Fibroblast of skin of left quadriceps (primary cell): ENCODE measurements around the gene UBXN6.

ENCODE experiments used
- DNase-seq, 2 experiments: peaks; one replicate each; pipeline ENCODE4 v3.0.0-alpha.2; 2013; ENCODE audit warnings: low read depth in 2 of 2

The UBXN6 gene

GRCh38 chr19:4493104-4493928 lies 35.7 kb upstream of the UBXN6 start:
- DNase-seq, result no peak

DNA sequence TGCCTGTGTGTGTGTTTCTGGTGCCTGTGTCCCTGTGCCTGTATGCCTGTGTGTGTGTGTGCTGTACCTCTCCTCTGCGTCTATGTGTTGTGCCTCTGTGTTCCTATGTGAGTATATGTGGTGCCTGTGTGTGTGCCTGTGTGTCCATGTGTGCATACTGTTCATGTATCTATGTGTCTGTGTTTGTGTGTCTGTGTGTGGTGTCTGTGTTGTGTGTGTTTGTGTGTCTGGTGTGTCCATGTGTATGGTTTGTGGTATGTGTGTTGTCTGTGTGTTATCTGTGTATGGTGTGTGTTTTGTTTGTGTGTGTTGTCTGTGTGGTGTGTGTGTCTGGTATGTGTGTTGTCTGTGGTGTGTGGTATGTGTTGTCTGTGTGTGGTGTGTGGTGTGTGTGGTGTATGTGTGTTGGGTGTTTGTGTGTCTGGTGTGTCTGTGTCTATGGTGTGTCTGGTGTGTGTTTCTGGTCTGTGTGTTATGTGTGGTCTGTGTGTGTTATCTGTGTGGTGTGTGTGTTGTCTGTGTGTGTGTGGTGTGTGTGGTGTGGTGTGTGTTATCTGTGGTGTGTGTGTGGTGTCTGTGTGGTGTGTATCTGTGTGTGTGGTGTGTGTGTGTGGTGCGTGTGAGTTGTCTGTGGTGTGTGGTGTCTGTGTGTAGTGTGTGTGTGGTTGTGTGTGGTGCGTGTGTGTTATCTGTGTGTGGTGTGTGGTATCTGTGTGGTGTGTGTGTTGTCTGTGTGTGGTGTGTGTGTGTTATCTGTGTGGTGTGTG lies 34.9 kb upstream of the UBXN6 start:
- DNase-seq, result no peak

GRCh38 chr19:4491446-4491845 lies 33.9 kb upstream of the UBXN6 start:
- no peak for DNase-seq

DNA sequence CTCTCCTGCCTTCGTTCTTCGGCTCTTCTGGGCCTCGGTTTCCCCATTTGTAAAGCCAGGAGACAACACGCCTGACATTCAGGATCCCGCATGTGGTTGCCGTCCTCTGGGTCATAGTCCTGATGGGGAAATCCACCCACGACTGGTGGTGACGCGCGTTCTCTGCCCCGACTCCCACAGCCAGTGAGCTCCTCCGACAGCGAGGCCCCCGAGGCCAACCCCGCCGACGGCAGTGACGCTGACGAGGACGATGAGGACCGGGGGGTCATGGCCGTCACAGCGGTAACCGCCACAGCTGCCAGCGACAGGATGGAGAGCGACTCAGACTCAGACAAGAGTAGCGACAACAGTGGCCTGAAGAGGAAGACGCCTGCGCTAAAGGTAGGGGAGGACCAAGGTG lies 30.9 kb upstream of the UBXN6 start:
- DNase-seq, result no peak

DNA sequence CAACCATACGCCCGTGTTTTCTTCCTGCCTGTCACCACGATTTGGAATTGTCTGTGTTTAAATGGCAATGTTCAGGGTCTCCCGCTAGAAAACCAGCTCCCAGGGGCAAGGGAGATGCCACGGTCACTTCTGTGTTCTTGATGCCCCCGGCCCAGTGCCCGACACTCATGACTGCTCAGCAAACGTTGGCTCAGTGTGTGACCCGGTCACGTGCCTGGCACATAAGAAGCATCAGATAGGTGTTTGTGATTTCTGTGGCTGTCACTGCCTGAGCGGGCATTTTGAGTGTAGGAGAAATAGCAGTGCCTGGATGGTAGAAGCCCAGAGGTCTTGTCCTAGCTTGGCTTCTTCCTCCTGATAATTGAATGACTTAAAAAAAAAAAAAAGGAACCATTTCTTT lies 30.0 kb upstream of the UBXN6 start:
- no peak for DNase-seq

GRCh38 chr19:4483385-4483784 lies 25.8 kb upstream of the UBXN6 start:
- DNase-seq, result no peak

GRCh38 chr19:4482721-4483364 lies 25.2 kb upstream of the UBXN6 start:
- no peak for DNase-seq

GRCh38 chr19:4477034-4477801 lies 19.6 kb upstream of the UBXN6 start:
- no peak for DNase-seq

- DNase-seq, result peak; percentile 48 to 52
Observed at GRCh38 chr19:4474514-4475022, 17.0 kb upstream of the UBXN6 start.

- no peak for DNase-seq
Observed at GRCh38 chr19:4473763-4474513, 16.3 kb upstream of the UBXN6 start.

- no peak for DNase-seq
Observed at GRCh38 chr19:4473011-4473762, 15.6 kb upstream of the UBXN6 start.

DNA sequence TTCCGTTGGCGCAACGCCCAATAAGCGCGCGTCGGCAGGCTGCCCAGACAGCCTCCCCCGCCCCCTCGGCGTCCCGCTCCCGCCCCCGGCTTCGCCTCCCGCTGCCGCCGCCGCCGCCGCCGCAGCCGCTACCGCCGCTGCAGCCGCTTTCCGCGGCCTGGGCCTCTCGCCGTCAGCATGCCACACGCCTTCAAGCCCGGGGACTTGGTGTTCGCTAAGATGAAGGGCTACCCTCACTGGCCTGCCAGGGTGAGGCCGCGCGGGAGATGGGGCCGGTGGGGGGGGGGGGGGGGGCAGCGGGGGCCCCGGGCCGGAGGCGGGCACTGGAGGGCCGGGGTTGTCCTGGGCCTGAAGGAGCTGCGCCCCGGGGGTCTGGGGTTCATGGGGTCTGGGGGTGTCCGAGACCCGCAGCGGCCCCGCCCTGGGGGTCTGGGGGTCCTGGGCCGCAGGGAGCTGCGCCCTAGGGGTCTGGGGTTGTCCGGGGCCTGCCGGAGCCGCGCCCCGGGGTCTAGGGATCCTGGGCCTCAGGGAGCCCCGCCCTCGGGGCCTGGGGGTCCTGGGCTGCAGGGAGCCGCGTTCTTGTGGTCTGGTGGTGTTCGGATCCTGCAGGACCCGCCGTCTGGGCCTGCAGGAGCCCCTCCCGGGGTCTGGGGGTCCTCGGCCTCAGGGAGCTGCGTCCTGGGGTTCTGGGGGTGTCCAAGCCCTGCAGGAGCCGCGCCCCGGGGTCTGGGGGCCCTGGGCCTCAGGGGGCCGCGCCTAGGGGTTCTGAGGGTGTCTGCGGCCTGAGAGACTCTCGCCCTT lies 14.8 kb upstream of the UBXN6 start, which contains the start of gene HDGFL2:
TSS of gene HDGFL2 (plus strand) at position 124 of the 801 bp plus-strand sequence. CDS start at position 178, 54 bp downstream.
- DNase-seq, result no peak

DNA sequence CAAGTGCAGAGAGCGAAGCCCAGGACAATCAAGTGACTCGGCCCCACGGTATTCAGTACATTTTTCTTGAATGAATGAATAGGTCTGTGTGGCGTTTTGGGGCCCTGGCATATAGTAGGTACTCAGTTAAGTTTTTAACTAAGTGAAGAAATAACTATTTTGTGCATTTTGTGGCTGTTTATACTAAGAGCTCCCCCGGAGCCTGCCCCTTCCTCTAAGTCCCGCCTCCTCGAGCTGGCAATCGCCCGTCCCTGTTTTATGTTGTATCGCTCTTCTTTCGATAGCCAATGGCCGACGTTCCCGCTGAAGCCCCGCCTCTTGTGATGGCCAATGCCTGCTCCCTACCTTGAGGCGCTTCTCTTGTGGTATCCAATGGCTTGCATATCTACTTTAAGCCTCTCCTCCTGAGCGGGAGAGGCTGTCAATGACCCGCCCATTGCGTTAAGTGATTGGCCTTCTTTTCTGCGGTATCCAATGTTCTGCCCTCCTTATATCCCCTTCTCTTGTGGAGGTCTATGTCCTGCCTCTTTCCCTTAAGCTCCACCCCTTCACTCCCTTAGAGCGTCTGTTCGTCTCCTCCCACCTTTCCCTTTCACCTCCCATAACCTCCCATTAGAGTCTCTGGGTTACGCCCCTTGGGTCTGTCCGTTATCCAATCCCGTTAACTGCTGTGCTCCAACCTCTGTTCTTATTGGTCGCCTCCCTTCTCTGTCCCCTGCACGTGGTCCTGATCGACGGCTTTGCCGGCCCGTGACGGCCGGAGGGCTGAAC lies 14.0 kb upstream of the UBXN6 start:
- DNase-seq, result peak; percentile 100

DNA sequence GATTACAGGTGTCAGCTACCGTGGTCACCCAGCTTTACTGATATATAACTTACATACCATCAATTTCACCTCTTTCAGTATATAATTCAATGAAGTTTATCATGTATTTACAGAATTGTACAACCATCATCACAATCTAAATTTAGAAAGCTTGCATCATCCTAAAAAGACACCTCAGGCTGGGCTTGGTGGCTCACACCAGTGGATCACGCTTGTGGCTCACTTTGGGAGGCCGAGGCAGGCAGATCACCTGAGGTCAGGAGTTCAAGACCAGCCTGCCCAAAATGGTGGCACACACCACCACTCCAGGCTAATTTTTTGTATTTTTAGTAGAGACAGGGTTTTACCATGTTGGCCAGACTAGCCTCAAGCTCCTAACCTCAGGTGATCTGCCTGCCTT lies 10.2 kb upstream of the UBXN6 start:
- DNase-seq, result no peak

DNA sequence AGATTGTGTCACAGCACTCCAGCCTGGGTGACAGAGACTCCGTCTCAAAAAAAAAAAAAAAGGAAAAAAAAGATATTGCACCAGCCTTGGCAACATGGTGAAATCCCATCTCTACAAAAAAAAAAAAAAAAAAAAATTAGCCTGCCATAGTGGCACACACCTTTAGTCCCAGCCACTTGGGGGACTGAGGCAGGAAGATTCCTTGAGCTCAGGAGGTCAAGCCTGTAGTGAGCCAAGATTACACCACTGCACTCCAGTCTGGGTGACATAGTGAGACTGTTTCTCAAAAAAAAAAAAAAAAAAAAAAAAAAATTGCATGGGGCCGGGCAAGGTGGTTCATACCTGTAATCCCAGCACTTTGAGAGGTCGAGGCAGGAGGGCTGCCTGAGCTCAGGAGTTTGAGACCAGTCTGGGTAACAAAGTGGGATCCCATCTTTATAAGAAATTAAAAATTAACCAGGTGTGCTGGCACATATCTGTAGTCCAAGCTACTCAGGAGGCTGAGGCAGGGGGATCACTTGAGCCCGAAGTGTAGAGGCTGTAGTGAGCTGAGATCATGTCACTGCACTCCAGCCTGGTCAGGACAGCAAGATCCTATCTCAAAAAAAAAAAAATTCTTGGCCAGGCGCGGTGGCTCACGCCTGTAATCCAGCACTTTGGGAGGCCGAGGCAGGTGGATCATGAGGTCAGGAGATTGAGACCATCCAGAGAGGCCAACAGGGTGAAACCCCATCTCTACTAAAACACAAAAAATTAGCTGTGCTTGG lies 7.4 kb upstream of the UBXN6 start:
- no peak for DNase-seq

GRCh38 chr19:4456843-4457653 lies 546 bp downstream of the UBXN6 start:
- DNase-seq, result peak; percentile 41 to 47

GRCh38 chr19:4456476-4456842 lies 1.1 kb downstream of the UBXN6 start:
- peak; percentile 44 to 48 for DNase-seq
